NCI-H524 treated with DMSO at 0.1 percent for 48 hours (cell line): ENCODE data around the gene C3orf52.

Experiments used
- DNase-seq: peaks from one replicate; lab custom pipeline; 2025; lab: John Stamatoyannopoulos, UW

C3orf52 gene

DNA sequence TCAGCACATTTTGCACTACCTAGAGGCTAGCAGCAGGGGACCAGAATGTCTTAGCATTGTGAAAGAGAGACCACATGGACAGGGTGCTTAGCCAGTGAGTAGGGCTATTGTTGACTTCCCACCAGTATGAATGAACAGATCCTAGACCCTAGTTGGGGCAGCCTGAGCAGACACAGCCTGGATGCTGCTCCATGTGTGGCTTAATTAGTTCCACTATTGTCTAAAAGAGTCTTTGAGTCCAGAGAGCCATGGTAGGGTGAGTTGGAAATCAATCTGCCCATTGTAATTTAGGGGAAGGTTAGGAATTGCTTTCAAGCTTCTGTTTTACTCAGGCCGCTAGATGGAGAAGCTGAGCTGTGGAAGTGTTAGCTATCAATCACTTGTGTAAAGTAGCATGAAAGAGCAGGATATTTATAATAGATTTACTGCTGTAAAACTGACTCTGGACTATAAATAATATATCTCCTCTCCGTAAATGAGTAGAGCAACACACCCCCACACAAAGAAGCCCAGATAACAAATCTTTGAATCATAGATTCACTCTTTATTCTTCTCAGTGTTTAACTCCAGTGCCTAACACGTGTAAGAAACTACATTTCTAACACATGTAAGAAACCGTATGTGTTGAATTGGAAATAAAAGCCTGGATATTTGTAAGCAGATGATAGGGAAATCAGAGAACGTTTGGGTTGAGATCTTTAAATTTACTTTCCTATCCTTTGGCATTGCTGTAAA is 50.9 kb downstream of the C3orf52 start:
- DNase-seq, result peak; percentile 19

DNA sequence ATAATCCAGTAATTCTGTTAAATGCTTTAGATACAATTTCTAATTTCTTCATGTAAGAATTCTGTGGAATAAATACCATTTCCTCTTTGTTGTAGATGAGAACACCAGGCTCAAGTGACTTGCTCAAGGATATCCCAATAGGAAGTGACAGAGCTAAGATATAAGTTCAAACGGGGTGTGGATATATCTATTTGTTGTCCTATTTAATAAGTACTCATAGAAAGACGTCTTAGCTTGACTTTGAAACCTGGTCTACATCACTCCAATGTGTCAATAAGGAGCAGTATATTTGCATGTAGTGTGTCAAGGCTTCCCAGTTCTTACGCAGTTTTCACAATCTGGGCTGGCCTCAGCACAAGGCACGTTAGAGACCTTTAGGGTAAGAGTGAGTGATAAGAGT is 51.6 kb downstream of the C3orf52 start:
- DNase-seq, result no peak

DNA sequence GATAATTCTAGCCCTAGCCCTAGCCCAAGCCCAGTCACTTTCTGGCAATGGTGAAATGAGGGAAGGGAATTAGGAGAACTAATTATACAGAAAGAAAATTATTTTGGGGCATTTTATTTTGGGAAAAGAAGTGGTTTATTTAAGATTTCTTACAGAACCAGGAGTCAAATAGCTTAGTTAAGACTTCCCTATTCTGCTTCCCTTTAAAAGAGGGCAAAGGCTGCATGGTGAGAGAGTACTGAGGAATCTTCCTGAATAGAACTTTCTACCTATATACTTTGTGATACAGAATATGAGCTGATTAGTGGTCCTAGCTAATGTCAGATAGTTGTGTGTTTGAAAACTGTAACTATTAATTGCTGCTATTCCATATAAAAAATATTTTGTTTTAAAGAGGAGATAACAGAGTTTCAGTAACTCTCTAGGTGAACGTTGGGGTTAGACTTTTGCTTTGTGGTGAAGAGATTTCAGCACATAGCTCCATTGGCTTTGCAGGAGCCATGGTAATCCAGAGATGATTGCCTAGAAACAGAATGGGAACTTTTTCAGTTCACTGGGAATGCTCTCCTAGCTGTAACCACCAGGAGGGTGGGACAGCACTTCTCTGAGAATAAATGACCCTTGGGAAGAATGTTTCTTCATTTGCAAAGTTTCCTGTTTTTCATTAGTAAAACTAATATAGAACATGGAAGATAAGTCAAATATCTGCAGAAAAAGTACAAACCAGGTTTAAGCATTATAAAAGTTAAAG is 52.2 kb downstream of the C3orf52 start:
- DNase-seq, result no peak

DNA sequence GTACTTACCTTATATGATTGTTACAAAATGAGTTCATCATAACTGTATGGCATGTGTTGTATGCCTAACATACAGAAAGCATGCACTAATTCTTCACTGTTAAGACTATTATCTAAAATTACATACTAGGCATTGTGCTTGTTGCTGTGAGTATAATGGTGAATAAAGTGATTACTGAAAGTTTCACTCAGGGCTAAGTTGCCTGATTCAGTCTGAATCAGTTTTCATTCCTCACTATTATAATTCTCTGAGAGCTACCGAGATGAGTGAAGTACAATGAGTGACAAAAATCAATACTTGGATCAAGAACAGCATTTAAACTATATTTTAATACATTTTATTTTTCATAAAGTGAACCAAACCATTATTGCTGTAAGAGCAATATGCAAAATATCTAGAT is 54.4 kb downstream of the C3orf52 start:
- DNase-seq, result no peak

DNA sequence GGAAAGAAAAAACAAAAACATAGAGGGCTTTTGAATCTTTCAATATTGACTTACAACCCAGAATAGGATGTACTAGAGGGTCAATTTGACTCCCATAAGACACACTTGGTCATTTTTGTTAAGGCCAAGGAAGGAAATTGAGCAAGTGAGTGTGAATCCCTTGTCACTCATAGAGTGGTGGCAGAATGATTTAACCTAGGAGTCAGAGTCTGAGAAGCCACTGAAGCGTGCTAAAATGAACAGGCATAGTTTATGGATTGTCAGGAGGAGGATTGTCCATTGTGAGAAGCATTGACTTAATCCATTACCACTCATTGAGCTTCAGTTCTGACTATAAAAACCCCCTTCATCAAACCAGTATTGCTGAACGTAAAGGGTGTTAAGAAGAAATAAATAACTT is 55.1 kb downstream of the C3orf52 start:
- no peak for DNase-seq

DNA sequence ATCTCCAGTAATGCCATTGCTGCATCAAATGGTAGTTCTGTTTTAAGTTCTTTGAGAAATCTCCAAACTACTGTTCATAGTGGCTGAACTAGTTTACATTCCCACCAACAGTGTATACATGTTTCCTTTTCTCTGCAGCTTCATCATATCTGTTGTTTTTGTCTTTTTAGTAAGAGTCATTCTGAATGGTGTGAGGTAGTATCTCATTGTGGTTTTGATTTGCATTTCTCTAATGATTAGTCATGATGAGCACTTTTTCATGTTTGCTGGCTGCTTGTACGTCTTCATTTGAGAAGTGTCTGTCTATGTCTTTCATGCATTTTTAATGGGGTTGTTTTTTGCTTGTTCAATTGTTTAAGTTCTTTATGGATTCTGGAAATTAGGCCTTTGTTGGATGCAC is 57.1 kb downstream of the C3orf52 start:
- DNase-seq, result no peak

DNA sequence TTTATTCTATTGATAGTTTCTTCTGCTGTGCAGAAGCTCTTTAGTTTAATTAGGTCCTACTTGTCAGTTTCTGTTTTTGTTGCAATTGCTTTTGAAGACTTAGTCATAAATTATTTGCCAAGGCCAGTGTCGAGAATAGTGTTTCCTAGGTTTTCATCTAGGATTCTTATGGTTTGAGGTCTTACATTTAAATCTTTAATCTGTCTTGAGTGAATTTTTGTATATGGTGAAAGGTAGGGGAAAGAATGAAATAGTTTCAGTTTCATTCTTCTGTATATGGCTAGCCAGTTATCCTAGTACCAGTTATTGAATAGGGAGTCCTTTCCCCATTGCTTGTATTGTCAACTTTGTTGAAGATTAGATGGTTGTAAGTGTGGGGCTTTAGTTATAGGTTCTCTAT is 57.5 kb downstream of the C3orf52 start:
- DNase-seq, result no peak

DNA sequence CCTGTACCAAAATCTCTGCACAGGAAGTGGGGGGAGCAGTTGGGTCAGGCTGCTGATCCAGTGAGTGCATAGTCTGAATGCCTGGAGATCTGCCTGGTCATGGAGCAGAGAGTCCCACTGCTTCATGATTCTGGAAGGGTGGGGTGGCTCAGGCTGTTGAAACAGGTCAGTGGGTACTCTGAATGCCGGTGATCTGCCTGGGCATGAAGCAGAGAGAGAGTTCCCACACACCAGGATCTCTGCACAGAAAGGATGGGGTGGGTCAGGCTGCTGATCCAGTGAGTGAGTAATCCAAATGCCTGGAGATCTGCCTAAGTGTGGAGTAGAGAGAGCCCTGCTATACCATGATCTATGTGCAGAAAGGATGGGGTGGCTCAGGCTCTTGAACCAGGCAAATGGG is 62.9 kb downstream of the C3orf52 start:
- no peak for DNase-seq

DNA sequence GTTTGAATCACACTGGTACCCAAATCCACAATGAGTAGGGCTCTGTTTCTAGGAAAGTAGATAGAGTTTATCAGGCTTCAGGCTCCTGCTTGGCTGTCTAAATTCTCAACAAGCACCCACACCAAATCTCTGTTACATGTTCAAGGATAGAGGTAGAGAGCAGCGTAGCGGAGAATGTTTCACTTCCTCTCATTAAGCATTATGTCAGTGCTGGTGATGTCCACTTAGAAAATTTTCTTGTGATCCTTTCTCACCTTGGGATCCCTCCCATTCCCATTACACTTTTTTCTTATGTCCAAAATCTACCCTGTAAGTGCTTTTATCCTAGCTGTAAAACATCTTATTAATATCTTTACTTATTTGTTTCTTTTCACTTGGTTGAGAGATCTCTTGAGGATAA is 81.6 kb downstream of the C3orf52 start:
- no peak for DNase-seq
